NCI-H2107 treated with DMSO at 0.1 percent for 48 hours (cell line): ENCODE data around the gene NLRP1.

Experiments used
- DNase-seq: peaks from one replicate; lab custom pipeline; 2025; ENCODE audit not compliant: unreplicated experiment; lab: John Stamatoyannopoulos, UW

The NLRP1 gene

DNA sequence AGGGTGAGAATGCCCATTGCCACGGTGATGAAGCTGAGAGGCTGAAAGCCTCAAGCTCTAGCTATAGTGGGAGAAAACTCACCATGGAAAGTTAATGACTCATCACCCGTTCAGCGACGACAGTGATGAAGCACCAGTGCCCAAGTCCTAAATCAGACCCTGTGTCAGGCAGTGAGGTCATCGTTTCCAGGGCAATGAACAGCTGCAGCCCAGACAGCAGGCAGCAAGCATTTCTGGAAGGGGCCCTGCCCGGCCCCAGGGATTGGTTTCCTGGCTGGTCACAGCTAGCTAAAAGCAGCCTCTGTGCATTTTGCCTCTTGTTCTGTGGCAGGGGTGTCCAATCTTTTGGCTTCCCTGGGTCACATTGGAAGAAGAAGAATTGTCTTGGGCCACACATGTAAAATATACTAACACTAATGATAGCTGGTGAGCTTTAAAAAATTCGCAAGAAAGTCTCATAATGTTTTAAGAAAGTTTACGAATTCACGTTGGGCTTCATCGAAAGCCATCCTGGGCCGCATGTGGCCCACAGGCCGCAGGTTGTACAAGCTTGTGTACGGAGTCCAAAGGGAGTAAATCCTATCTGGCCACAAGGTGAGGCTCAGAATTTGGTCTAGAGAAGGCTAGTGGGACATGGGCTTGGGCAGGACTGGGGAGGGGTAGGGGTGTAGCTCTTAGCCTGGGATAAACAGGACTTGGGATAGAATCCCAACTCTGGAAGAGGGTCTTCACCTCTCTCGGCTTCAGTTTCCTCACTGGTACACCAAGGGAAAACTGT lies 57.3 kb downstream of the NLRP1 start:
- peak; percentile 2 for DNase-seq

DNA sequence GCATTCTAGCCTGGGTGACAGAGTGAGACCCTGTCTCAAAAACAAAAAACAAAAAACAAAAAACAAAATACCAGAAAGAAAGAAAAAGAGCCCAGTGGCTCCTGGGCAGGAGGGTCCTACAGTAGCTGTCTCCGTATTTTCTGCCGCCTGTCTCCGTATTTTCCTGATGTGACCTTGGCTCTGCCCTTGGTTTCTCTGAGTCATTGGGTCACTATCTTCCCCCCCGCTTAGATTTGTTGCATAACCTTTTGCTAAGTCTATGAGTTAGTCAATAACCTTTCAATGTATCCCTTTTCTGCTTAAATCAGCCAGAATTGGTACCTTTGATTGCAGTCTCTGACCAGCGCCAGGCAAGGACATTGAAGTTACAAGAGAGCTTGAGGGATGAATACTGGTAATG lies 61.1 kb downstream of the NLRP1 start:
- no peak for DNase-seq

DNA sequence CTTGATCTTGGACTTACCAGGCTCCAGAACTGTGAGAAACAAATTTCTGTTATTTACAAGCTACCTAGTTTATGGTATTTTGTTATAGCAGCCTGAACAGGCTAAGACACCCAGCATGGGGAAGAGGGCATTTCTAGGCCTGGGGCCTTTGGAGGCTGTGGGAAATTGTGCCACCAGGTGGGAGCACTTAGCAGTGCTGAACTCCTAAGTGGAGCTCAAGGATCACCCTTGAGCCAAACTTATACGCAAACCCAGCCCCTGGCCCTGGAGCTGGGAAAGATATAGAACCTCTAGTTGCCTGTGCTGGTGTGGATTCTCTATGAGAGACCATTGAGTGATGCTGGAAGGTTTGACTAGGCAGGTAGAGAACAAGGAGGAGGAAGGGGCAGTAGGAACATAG lies 61.8 kb downstream of the NLRP1 start:
- no peak for DNase-seq

DNA sequence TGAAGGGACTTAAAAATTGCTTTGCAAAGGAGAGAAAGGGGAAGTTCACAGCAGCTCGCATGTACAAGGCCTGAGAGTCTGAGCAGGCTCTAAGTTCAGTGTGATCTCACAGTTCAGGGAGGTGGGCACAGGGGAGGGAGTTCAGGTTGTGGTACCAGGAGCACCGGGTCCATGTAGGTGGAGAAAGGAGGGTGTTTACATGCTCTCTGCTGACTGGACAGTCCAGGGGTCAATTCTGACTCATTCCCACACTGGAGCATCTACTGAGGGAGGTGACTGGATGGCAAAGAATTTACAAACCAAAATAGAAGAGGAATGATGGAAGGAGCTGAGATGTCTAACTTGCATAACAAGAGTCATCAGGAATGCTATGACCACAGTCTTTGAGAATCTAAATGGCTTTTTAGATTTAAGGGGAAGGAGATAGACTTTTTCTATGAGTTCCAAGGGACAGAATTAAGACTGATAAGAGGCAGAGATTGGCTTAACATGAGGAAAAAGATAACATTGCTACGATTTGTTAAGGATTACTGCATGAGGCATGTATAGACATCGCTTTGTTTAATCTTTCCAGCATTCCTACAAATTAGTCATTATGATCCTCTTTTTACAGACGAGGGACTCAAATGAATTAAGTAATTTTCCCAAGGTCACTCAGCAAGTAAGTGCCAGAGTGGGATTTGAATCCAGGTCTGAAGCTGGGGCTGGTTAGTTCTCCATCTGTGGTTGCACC lies 68.1 kb downstream of the NLRP1 start:
- no peak for DNase-seq

DNA sequence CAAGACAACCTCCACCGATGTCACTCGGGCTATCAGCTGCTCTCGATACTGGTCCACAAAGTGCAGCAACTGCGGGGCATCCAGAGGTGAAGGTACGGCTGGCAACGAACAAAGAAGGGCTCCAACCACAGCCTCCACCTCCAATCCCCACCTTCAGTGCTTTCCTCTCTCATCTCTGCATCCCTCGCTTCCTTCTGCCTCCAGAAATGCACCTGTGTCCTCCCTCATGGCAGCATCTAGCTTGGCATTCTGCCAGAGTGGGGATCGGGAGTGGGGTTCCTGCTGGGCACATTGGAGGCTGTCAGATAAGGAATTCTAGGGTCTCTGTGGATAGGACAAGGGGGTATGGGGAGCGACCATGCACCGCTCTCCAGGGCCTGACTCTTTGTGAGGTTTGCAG lies 69.3 kb downstream of the NLRP1 start:
- no peak for DNase-seq

DNA sequence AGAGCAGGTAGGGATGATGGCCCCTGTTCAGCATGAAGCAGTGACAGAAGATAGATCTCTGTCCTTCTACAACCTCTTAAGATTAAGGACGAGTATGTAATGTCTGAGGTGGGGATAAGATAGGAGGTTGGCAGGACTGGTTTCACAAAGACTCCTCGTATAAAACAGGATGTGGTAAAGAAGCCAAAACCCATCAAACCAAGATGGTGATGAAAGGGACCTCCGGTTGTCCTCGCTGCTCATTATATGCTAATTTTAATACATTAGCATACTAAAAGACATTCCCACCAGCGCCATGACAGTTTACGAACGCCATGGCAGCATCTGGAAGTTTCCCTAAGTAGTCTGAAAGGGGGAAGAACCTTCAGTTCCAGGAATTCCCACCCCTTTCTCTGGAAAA lies 70.7 kb downstream of the NLRP1 start:
- DNase-seq = no peak

DNA sequence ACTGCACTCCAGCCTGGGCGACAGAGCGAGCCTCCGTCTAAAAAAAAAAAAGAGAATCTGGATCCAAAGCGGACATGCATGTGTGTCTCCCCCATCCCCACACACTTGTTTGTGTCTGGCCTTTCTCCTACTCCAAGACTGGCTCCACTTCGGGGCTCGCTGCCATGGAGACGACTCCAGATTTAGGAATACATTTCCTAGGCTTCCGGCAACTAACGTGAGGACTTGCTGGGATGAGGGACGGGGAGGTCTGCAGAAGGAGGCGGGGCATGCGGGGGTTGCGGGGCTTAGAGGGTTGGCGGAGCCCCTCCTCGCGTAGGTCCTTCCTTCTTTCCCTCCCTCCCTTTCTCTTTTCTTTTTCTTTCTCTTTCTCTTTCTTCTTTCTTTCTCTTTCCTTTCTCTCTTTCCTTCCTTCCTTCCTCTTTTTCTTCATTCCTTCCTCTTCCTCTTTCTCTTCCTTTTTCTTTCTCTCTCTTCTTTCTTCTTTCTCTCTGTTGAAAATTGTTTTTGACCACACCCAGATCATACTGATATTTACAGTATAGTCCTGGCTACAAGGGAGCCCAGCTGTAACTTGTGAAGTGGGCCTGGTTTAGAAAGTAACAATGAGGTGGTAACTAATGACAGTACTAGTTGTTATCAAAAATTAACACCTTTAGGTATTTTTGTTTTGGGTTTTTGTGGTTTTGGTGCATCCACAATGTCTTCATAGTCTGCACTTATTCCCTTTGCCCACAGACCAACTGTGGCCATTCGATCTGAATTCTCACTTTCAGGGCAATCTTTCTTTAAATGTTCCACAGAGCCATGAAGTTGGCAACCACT lies 72.7 kb downstream of the NLRP1 start:
- no peak for DNase-seq

DNA sequence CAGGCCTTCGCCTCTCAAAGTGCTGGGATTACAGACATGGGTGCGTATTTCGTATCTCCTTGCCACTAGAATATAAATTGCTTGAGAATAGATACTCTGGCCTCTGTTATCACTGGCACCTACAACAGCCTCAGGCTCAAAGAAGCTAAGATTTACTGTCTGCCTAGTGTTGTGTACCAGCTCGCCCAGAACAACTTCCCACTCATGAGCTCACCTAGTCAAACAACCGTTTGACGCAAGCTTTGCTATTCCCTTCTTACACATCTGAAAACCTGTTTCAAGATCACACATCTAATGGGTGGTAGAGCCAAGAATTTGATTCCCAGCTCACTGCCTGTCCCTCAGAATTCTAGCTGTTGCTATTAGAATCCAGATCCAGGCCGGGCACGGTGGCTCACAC lies 73.5 kb downstream of the NLRP1 start:
- DNase-seq = no peak

DNA sequence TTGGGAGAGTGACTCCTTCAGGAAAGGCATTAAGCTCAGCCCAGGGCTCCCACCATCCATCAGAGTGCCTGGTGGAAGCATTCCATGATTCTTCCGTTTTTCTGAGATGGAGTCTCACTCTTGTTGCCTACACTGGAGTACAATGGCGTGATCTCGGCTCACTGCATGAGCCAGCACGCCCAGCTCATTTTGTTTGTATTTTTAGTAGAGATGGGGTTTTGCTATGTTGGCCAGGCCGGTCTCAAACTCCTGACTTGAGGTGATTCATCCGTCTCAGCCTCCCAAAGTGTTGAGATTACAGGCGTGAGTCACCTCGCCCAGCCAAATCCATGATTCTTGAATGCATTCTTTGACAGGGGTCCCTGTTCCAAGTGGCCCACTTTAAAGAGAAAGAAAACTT lies 74.8 kb downstream of the NLRP1 start:
- no peak for DNase-seq

DNA sequence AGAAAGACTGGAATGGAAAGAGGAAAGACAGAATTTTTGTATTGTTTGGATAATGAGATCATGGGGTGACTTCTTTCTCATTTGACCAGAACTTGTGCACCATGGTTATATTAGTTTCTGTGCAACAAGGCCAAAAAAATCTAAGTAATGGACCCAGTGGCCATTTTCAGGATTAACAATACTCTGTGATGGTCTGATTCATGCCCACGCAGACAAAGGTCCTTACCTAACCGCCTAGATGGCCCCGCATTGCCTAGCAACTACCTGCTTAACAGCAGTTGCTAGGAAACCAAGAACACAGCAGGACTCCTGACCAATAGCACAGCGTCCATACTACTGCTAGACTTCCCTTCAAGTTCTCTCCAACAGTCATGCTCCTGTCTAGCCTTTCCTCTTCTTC lies 75.5 kb downstream of the NLRP1 start:
- no peak for DNase-seq

DNA sequence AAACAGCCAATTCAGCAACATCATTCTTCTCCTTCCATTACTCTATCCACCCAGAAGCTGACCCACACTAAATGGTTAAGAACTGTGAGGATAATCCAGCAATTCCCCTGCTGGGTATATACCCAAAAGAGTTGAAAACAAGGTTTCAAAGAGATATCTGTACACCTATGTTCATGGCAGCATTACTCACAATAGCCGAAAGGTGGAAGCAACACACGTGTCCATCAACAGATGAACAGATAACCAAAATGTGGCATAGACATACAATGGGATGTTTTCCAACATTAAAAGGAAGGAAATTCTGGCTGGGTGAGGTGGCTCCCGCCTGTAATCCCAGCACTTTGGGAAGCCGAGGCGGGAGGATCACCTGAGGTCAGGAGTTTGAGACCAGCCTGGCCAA lies 78.0 kb downstream of the NLRP1 start:
- no peak for DNase-seq

DNA sequence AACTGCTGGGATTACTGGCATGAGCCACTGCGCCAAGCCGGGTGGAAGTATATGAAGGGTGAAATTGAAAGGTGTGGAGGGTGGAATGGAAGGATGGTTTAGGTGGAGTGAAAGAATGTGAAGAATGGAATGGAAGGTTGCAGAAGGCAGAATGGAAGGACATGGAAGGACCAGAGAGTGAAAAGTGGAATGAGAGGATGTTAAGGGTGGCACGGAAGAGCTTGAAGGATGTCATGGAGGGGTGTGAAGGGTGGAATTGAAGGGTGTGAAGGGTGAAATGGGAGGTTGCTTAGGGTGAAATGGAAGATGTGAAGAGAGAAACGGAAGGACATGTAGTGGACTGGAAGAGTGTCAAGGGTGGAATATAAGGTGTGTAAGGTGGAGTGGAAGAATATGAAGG lies 81.8 kb downstream of the NLRP1 start:
- DNase-seq = no peak

DNA sequence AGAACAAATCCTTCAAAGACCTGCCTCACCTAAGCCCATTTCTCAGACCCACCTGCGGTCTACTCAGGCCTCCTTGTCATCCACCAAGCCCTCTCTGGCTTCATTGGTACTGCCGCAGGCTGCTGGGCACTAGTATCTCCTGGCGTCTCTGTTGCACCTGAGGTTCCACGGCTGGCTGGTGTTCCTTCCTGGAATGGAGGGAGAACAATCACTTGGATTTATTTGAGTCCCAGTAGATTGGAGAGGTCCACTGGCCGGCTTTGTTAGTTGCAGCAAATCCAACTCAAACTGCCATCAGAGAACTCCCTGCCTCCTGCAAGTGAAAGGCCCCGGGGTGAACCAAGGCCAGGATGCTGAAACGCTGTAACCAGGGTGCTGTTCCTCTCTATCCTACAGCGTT lies 82.6 kb downstream of the NLRP1 start:
- DNase-seq = no peak

DNA sequence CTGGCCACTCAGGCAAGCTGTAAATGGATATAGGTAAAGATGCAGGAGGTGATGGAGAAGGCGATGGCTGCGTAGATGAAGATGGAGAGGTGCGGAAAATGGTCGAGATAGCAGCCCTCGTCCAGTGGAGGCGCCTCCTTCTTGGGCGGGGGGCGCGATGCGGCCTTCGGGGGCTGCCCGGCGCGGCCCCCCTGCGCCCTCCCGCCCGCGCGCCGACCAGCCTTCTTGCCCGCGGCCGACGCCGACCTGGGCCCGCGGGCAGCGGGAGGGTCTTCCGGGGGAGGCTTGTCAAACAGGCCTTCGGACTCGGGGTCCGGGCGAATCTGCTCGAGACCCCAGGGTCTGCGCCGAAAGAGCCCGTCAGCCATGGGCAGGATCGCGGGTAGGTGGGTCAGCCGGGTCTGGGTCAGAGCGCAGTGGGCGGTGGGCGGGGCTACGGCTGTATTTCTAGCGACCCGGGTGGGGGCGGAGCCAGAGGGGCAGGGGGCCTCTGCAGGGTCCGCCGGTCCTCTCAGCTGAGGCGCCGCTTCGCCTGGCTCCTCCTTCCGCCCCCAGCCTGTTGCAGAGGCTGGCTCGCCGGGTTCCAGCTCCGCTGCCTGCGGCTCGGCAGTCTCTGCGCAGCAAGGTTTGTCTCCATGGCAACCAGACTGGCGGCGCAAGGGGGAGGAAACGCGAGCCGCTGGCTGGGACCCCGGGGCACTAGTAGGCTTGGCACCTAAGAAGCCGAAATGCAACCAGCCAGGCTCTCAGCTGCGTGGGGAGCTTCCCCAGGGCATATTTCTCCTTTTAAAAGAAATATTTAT lies 83.5 kb downstream of the NLRP1 start:
- peak; percentile 11 for DNase-seq

DNA sequence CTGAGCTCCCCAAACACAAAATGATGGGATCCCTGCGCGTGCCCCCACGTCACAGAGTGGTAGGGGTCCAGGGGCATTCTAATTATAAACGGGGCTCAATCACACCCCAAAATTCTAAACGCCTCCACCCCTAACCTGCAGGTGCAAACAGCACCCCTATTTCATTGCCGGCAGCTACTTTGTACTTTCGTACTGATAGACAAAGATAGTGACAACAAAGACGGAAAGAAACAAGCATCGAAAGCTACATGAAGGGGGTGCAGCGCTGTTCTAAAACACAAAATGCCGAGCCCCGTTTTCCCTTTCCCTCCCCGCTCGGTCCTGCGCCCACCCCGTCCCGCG lies 84.1 kb downstream of the NLRP1 start:
- no peak for DNase-seq

DNA sequence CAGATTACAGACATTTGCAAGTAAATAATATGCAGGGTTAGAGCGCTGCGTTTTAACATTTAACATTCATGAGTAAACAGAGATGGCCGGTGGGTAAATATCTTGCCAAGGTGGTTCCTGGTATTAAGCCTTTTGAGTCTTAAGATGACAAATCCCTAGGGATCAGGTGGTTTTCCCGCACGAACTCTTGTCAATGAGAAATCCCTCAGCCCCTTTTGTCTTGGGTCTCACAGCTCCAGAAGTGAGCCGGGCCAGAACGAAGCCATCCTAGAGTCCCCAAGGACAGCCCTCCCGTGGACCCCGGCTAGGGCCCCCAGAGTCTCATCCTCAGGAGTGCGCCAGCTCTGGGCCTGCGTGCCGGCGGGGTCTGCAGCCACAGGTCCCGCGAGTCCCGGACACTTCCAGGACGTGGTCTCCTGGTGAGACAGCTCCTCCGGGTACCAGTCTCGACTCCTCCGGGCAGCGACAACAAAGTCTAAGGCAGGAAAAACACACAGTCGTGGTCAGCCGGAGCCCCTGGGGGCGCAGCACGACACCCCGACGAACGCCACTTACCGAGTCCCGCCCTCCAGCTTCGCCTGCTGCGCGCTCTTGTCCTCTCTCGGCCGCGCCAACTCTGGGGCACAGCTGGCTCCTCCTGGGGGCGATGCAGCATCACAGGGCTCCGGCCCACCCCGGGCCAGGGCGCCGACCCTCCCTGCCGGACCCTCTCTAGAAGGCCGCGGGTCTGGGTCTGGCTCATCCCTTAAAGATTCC lies 84.7 kb downstream of the NLRP1 start:
- DNase-seq = peak; percentile 3

DNA sequence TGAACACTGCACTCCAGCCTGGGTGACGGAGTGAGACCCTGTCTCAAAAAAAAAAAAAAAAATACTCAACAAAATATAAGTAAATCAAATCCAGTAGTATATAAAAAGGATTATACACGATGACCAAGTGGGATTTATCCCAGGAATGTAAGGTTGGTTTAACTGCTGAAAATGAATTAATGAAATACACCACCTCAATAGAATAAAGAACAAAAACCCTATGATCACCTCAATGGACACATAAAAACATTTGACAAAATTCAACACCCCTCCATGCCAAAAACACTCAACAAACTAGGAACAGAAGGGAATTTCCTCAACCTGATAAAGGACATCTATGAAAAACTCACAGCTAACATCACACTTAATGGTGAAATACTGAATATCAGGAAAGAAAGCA lies 91.3 kb downstream of the NLRP1 start:
- no peak for DNase-seq

DNA sequence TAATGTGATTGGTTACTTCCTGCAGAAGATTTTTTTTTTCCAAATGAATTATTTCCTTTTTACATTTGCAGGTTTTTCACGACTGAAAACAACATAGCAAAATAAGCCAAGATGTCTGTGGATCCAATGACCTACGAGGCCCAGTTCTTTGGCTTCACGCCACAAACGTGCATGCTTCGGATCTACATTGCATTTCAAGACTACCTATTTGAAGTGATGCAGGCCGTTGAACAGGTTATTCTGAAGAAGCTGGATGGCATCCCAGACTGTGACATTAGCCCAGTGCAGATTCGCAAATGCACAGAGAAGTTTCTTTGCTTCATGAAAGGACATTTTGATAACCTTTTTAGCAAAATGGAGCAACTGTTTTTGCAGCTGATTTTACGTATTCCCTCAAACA lies 95.6 kb downstream of the NLRP1 start:
- no peak for DNase-seq

DNA sequence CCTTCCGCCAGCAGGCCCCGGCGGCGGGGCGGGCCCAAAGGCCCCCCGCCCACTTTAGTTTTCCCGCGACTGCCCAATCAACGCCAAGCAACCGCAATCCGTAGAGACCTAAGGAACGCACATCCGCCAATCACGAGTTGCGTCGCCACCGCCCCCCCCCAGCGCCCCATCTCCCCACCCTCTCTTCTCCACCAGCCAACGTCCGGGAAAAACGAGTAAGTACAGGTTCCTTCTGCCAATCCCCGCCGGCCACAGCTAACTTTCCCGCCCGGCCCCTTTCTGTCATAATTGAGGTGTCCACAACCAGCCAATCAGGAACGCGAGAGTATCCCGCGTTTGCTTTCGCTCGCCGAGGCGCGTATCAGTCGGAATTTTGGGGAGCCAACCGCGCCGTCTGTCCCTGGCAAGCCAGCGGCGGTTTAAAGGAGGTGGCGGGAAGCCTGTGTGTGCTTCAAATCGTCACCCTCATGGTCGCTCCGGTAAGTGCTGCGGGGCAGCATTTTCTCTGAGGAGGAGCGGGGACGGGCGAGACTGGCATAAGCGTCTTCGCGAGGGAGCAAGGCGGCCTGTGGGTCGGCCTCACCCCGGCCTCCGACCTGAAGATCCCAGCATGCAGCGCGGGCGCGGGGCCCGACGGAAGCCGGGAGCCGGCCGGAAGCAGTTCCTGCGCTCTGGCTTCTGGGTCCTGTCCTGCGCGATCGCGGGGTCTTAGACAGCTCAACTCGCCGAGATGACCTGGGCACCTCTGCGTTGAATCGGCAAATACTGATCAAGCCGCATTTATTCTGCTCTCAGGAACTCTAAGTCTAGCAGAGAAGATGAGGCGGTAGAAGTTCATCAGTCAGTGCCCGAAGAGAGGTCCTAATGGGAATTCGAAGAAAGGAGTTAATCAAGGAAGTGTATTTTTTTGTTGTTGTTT lies 97.8 kb downstream of the NLRP1 start, which contains the start of gene MIS12:
Gene MIS12, plus strand, starts transcription at position 361 of the 919 bp plus-strand sequence. CDS start 2,297 bp downstream, outside the sequence.
- DNase-seq = peak; percentile 95
